ENCODE measurements around the gene DTX2.
"Not testable (repeated sequence)": the region's sequence is repeated elsewhere in the genome, so short reads cannot be mapped to it uniquely, and the experiment has no call there.

Gene DTX2

GRCh38 chr7:76513817-76514799, 52.6 kb downstream of the DTX2 start:
- DNase-seq: no peak

- DNase-seq: no peak
Measured at GRCh38 chr7:76514926-76515771, 53.6 kb downstream of the DTX2 start.

GRCh38 chr7:76515999-76516443, 54.5 kb downstream of the DTX2 start:
- no peak for DNase-seq

GRCh38 chr7:76516932-76517331, 55.4 kb downstream of the DTX2 start:
- not testable (repeated sequence) for DNase-seq

- not testable (repeated sequence) for DNase-seq
Measured at GRCh38 chr7:76526183-76526582, 64.7 kb downstream of the DTX2 start.

GRCh38 chr7:76531643-76532042, 70.1 kb downstream of the DTX2 start:
- DNase-seq: not testable (repeated sequence)

- not testable (repeated sequence) for DNase-seq
Measured at GRCh38 chr7:76543197-76543596, 81.7 kb downstream of the DTX2 start, which contains the start of gene SPDYE16. Gene SPDYE16 (minus strand): TSS chr7:76543297. CDS start chr7:76541459, 1,838 bp downstream.

GRCh38 chr7:76549025-76549854, 87.7 kb downstream of the DTX2 start:
- peak; percentile 47 to 81 (median 72) for DNase-seq

- DNase-seq: not testable (repeated sequence)
Measured at GRCh38 chr7:76549855-76550248, 88.3 kb downstream of the DTX2 start.

GRCh38 chr7:76551992-76552391, 90.5 kb downstream of the DTX2 start:
- DNase-seq: not testable (repeated sequence)

Data from activated naive CD4-positive, alpha-beta T cell (primary cell).